ENCODE results near the gene SERTAD2.

SERTAD2 gene

GRCh38 chr2:64632835-64633819 lies 20.6 kb downstream of the SERTAD2 start:
- no peak for DNase-seq
- no peak for TF ChIP-seq CTCF (IDR thresholded peaks at IDR 0.05; ENCODE audit: low read depth, low read length, missing control alignments)
- Histone ChIP-seq H3K27me3 (replicated peaks) (no peaks in the 10 kb centered on the region), H3K27ac (no peak overlapping the region), H3K36me3 (replicated peaks) (peaks cover 9% of the 10 kb centered on the region), H3K4me3 (ENCODE audit: low read depth, low read length) (no peak overlapping the region)
- in situ Hi-C loops (cut with HindIII; ENCODE audit: low pct_ligation_motif_present, low sequenced_read_pairs) = no loop called here

- H3K4me3 ChIP-seq (ENCODE audit: low read depth, low read length) = no peak overlapping the region
- no peak for TF ChIP-seq CTCF (IDR thresholded peaks at IDR 0.05; ENCODE audit: low read depth, low read length, missing control alignments)
- H3K27me3 ChIP-seq (replicated peaks) = no peaks in the 10 kb centered on the region
- in situ Hi-C loops (cut with HindIII; ENCODE audit: low pct_ligation_motif_present, low sequenced_read_pairs) = no loop called here
- peaks cover 9% of the 10 kb centered on the region for H3K36me3 ChIP-seq (replicated peaks)
- DNase-seq = no peak
- H3K27ac ChIP-seq = no peak overlapping the region
Observed at GRCh38 chr2:64631771-64632170, 21.9 kb downstream of the SERTAD2 start.

GRCh38 chr2:64630752-64631151 lies 23.0 kb downstream of the SERTAD2 start:
- no peak for DNase-seq
- no peaks in the 10 kb centered on the region for H3K27me3 ChIP-seq (replicated peaks)
- H3K4me3 ChIP-seq (ENCODE audit: low read depth, low read length) = no peak overlapping the region
- H3K27ac ChIP-seq = no peak overlapping the region
- in situ Hi-C loops (cut with HindIII; ENCODE audit: low pct_ligation_motif_present, low sequenced_read_pairs) = no loop called here
- no peak for TF ChIP-seq CTCF (IDR thresholded peaks at IDR 0.05; ENCODE audit: low read depth, low read length, missing control alignments)
- H3K36me3 ChIP-seq (replicated peaks) = peaks cover 3% of the 10 kb centered on the region

GRCh38 chr2:64629875-64630274 lies 23.8 kb downstream of the SERTAD2 start:
- no peaks in the 10 kb centered on the region for H3K27me3 ChIP-seq (replicated peaks)
- no peak overlapping the region for H3K27ac ChIP-seq
- in situ Hi-C loops (cut with HindIII; ENCODE audit: low pct_ligation_motif_present, low sequenced_read_pairs) = no loop called here
- TF ChIP-seq CTCF (IDR thresholded peaks at IDR 0.05; ENCODE audit: low read depth, low read length, missing control alignments) = no peak
- peaks cover 3% of the 10 kb centered on the region for H3K36me3 ChIP-seq (replicated peaks)
- no peak for DNase-seq
- no peak overlapping the region for H3K4me3 ChIP-seq (ENCODE audit: low read depth, low read length)

GRCh38 chr2:64629329-64629781 lies 24.4 kb downstream of the SERTAD2 start:
- Histone ChIP-seq H3K27me3 (replicated peaks) (no peaks in the 10 kb centered on the region), H3K4me3 (ENCODE audit: low read depth, low read length) (no peak overlapping the region), H3K36me3 (replicated peaks) (peaks cover 3% of the 10 kb centered on the region), H3K27ac (no peak overlapping the region)
- DNase-seq = no peak
- no peak for TF ChIP-seq CTCF (IDR thresholded peaks at IDR 0.05; ENCODE audit: low read depth, low read length, missing control alignments)
- in situ Hi-C loops (cut with HindIII; ENCODE audit: low pct_ligation_motif_present, low sequenced_read_pairs) = no loop called here

Measured in brain microvascular endothelial cell (primary cell).